Testis (tissue), 2 donors: ENCODE data around the gene CMTM6.
"Not testable (repeated sequence)": the region's sequence is repeated elsewhere in the genome, so short reads cannot be mapped to it uniquely, and the experiment has no call there.

Source experiments
- POLR2A ChIP-seq: fragments of 450-650 bp; IDR thresholded peaks from one replicate; pipeline ENCODE4 v1.6.1; 2017; ENCODE audit warnings: antibody characterized with exemption, mild to moderate bottlenecking, moderate library complexity
- TF ChIP-seq, protein P1 (sequence below), 3 experiments: fragments of 450-650 bp in 2 of 3; fragments of 200-600 bp in 1 of 3; sonication (generic) in 1 of 3; IDR thresholded peaks; one replicate each; pipeline ENCODE4 v1.5.1; 2016 to 2019; ENCODE audit warnings: antibody characterized with exemption in 3 of 3, mild to moderate bottlenecking in 2 of 3, moderate library complexity in 1 of 3

DNA sequence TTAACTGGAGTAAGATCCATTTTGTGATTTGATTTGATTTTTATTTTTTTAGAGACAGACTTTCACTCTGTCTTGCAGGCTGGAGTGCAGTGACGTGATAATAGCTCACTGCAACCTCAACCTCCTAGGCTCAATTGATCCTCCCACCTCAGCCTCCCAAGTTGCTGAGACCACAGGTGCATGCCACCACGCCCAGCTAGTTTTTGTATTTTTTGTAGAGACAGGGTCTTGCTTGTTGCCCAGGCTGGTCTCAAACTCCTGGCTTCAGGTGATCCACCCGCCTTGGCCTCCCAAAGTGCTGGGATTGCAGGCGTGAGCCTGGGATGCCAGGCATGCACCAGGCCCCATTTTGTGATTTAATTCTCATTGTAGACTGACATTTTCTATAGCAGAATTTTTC lies 63.2 kb downstream of the CMTM6 start:
- not testable (repeated sequence) for TF ChIP-seq POLR2A
- TF ChIP-seq, protein P1, sequence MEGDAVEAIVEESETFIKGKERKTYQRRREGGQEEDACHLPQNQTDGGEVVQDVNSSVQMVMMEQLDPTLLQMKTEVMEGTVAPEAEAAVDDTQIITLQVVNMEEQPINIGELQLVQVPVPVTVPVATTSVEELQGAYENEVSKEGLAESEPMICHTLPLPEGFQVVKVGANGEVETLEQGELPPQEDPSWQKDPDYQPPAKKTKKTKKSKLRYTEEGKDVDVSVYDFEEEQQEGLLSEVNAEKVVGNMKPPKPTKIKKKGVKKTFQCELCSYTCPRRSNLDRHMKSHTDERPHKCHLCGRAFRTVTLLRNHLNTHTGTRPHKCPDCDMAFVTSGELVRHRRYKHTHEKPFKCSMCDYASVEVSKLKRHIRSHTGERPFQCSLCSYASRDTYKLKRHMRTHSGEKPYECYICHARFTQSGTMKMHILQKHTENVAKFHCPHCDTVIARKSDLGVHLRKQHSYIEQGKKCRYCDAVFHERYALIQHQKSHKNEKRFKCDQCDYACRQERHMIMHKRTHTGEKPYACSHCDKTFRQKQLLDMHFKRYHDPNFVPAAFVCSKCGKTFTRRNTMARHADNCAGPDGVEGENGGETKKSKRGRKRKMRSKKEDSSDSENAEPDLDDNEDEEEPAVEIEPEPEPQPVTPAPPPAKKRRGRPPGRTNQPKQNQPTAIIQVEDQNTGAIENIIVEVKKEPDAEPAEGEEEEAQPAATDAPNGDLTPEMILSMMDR (IDR thresholded peaks at IDR 0.05): not testable (repeated sequence)
